Thyroid gland (tissue), 4 donors: ENCODE results near the gene CIPC.

Experiments used
- CTCF ChIP-seq, 6 experiments: fragments of 200-600 bp in 3 of 6; fragments of 450-650 bp in 3 of 6; sonication (generic) in 3 of 6; IDR thresholded peaks; one replicate each; pipeline ENCODE4 v1.5.1; 2016 to 2019; ENCODE audit warnings: antibody characterized with exemption in 6 of 6, mild to moderate bottlenecking in 2 of 6, inconsistent platforms in 1 of 6, moderate library complexity in 1 of 6
- POLR2A ChIP-seq, 2 donors: fragments of 450-650 bp; IDR thresholded peaks; one replicate each; pipeline ENCODE4 v1.6.1; 2017; ENCODE audit warnings: antibody characterized with exemption in 2 of 2, mild to moderate bottlenecking in 2 of 2, moderate library complexity in 1 of 2

- TF ChIP-seq POLR2A (IDR thresholded peaks at IDR 0.05) (no peak), CTCF (IDR thresholded peaks at IDR 0.05) (no peak)
These were observed 12.5 kb upstream of the CIPC start for GRCh38 chr14:77085538-77085937.
